ENCODE data around the gene ATG4D. TPM values are rescaled to one million over a fixed set of nuclear protein-coding genes. Genes with fewer than 3 reads are reported as not detected.

ATG4D gene
- total RNA-seq, 1 experiment from 2014 or later: 59.4 TPM

- Mint-ChIP-seq H3K27ac (no peak overlapping the region), H3K4me1 (no peaks in the 10 kb centered on the region), H3K36me3 (no peaks in the 10 kb centered on the region), H3K4me3 (no peak overlapping the region), H3K9me3 (no peaks in the 10 kb centered on the region), H3K27me3 (ENCODE audit: low read depth) (no peaks in the 10 kb centered on the region)
- ChIA-PET POLR2A (no interaction called here), CTCF (interaction anchor here (1.3 to 1.6 kb wide), 2 partner anchors 12 to 21 kb away, joined by 4 to 5 read pairs; no protein-coding TSS in a partner anchor)
- DNase-seq (ENCODE audit: low spot score) (no peak), ATAC-seq (no peak)
- TF ChIP-seq RORB (CRISPR knock-in tag; IDR thresholded peaks at IDR 0.05) (no peak), ZBTB21 (CRISPR knock-in tag; IDR thresholded peaks at IDR 0.05; ENCODE audit: borderline replicate concordance) (no peak), SMAD4 (CRISPR knock-in tag; IDR thresholded peaks at IDR 0.05) (no peak), ZNF317 (CRISPR knock-in tag; IDR thresholded peaks at IDR 0.05; ENCODE audit: borderline replicate concordance, low read depth) (no peak), ELF4 (CRISPR knock-in tag; IDR thresholded peaks at IDR 0.05; ENCODE audit: low read depth) (no peak), ZNF219 (CRISPR knock-in tag; IDR thresholded peaks at IDR 0.05; ENCODE audit: borderline replicate concordance) (no peak), GRHL2 (CRISPR knock-in tag; IDR thresholded peaks at IDR 0.05; ENCODE audit: insufficient replicate concordance, severe bottlenecking) (no peak), CREM (CRISPR knock-in tag; IDR thresholded peaks at IDR 0.05) (no peak), CREB1 (CRISPR knock-in tag; IDR thresholded peaks at IDR 0.05) (no peak)
- TF ChIP-seq, protein P1, sequence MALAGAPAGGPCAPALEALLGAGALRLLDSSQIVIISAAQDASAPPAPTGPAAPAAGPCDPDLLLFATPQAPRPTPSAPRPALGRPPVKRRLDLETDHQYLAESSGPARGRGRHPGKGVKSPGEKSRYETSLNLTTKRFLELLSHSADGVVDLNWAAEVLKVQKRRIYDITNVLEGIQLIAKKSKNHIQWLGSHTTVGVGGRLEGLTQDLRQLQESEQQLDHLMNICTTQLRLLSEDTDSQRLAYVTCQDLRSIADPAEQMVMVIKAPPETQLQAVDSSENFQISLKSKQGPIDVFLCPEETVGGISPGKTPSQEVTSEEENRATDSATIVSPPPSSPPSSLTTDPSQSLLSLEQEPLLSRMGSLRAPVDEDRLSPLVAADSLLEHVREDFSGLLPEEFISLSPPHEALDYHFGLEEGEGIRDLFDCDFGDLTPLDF (CRISPR knock-in tag; IDR thresholded peaks at IDR 0.05): no peak
- TF ChIP-seq, protein P2, sequence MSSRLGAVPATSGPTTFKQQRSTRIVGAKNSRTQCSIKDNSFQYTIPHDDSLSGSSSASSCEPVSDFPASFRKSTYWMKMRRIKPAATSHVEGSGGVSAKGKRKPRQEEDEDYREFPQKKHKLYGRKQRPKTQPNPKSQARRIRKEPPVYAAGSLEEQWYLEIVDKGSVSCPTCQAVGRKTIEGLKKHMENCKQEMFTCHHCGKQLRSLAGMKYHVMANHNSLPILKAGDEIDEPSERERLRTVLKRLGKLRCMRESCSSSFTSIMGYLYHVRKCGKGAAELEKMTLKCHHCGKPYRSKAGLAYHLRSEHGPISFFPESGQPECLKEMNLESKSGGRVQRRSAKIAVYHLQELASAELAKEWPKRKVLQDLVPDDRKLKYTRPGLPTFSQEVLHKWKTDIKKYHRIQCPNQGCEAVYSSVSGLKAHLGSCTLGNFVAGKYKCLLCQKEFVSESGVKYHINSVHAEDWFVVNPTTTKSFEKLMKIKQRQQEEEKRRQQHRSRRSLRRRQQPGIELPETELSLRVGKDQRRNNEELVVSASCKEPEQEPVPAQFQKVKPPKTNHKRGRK (CRISPR knock-in tag; IDR thresholded peaks at IDR 0.05; ENCODE audit: borderline replicate concordance): no peak
- TF ChIP-seq, protein P3, sequence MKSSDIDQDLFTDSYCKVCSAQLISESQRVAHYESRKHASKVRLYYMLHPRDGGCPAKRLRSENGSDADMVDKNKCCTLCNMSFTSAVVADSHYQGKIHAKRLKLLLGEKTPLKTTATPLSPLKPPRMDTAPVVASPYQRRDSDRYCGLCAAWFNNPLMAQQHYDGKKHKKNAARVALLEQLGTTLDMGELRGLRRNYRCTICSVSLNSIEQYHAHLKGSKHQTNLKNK (CRISPR knock-in tag; IDR thresholded peaks at IDR 0.05): no peak
These were observed 49.4 kb downstream of the ATG4D start for GRCh38 chr19:10593148-10593547.

- CTCF ChIA-PET: interaction anchor here (1.7 to 1.9 kb wide), 2 partner anchors 13 to 50 kb away, joined by 6 to 10 read pairs; no protein-coding TSS in a partner anchor
These were observed 50.3 kb downstream of the ATG4D start for GRCh38 chr19:10593820-10594637.

More at GRCh38 chr19:10593820-10594637, 50.3 kb downstream of the ATG4D start:
- ATAC-seq (no peak), DNase-seq (ENCODE audit: low spot score) (no peak)
- no peak overlapping the region for H3K27ac Mint-ChIP-seq
- H3K4me3 Mint-ChIP-seq: no peak overlapping the region
- H3K27me3 Mint-ChIP-seq (ENCODE audit: low read depth): no peaks in the 10 kb centered on the region
- no peaks in the 10 kb centered on the region for H3K4me1 Mint-ChIP-seq
- H3K9me3 Mint-ChIP-seq: no peaks in the 10 kb centered on the region
- no peak for TF ChIP-seq JUN (CRISPR knock-in tag; IDR thresholded peaks at IDR 0.05)
- TF ChIP-seq ZNF281 (CRISPR knock-in tag; IDR thresholded peaks at IDR 0.05): no peak
- TF ChIP-seq, protein P4, sequence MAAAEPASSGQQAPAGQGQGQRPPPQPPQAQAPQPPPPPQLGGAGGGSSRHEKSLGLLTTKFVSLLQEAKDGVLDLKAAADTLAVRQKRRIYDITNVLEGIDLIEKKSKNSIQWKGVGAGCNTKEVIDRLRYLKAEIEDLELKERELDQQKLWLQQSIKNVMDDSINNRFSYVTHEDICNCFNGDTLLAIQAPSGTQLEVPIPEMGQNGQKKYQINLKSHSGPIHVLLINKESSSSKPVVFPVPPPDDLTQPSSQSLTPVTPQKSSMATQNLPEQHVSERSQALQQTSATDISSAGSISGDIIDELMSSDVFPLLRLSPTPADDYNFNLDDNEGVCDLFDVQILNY (CRISPR knock-in tag; IDR thresholded peaks at IDR 0.05): no peak
- no peak for TF ChIP-seq NR1H2 (CRISPR knock-in tag; IDR thresholded peaks at IDR 0.05)
- TF ChIP-seq ATF2 (CRISPR knock-in tag; IDR thresholded peaks at IDR 0.05; ENCODE audit: borderline replicate concordance, low read depth): no peak
- no peak for TF ChIP-seq TEAD1 (CRISPR knock-in tag; IDR thresholded peaks at IDR 0.05)
- TF ChIP-seq, protein P5, sequence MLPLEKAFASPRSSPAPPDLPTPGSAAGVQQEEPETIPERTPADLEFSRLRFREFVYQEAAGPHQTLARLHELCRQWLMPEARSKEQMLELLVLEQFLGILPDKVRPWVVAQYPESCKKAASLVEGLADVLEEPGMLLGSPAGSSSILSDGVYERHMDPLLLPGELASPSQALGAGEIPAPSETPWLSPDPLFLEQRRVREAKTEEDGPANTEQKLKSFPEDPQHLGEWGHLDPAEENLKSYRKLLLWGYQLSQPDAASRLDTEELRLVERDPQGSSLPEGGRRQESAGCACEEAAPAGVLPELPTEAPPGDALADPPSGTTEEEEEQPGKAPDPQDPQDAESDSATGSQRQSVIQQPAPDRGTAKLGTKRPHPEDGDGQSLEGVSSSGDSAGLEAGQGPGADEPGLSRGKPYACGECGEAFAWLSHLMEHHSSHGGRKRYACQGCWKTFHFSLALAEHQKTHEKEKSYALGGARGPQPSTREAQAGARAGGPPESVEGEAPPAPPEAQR (CRISPR knock-in tag; IDR thresholded peaks at IDR 0.05): no peak
- no peak for TF ChIP-seq ZNF416 (CRISPR knock-in tag; IDR thresholded peaks at IDR 0.05)
- TF ChIP-seq TCF7 (CRISPR knock-in tag; IDR thresholded peaks at IDR 0.05; ENCODE audit: low read depth): no peak
- TF ChIP-seq, protein P6, sequence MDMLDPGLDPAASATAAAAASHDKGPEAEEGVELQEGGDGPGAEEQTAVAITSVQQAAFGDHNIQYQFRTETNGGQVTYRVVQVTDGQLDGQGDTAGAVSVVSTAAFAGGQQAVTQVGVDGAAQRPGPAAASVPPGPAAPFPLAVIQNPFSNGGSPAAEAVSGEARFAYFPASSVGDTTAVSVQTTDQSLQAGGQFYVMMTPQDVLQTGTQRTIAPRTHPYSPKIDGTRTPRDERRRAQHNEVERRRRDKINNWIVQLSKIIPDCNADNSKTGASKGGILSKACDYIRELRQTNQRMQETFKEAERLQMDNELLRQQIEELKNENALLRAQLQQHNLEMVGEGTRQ (CRISPR knock-in tag; IDR thresholded peaks at IDR 0.05): no peak
- TF ChIP-seq CREM (CRISPR knock-in tag; IDR thresholded peaks at IDR 0.05): no peak
- no peak for TF ChIP-seq CREB1 (CRISPR knock-in tag; IDR thresholded peaks at IDR 0.05)
- no peak for TF ChIP-seq ZNF671 (CRISPR knock-in tag; IDR thresholded peaks at IDR 0.05)
- H3K36me3 Mint-ChIP-seq: no peaks in the 10 kb centered on the region
- POLR2A ChIA-PET: no interaction called here
